ENCODE results near the gene THSD7B.

THSD7B gene

GRCh38 chr2:137173463-137173862 lies 408.1 kb downstream of the THSD7B start:
- Histone ChIP-seq H3K27me3 (ENCODE audit: insufficient read depth, low read length) (no peaks in the 10 kb centered on the region), H3K27ac (ENCODE audit: low read depth, low read length, poor library complexity, severe bottlenecking) (no peak overlapping the region), H3F3A (ENCODE audit: insufficient read depth, low read length) (no peaks in the 10 kb centered on the region), H3K4me2 (ENCODE audit: low read length) (no peak overlapping the region), H3K4me3 (ENCODE audit: low read depth, low read length, poor library complexity, severe bottlenecking) (no peak overlapping the region), H3K9me2 (ENCODE audit: low read depth, low read length) (no peaks in the 10 kb centered on the region), H3K79me2 (ENCODE audit: insufficient read depth, low read length) (no peaks in the 10 kb centered on the region), H2AFZ (ENCODE audit: low read length) (no peak overlapping the region), H3K9ac (ENCODE audit: low read length) (no peak overlapping the region), H4K20me1 (ENCODE audit: insufficient read depth, low read length) (no peaks in the 10 kb centered on the region), H3K4me1 (ENCODE audit: insufficient read depth, low read length, severe bottlenecking) (no peaks in the 10 kb centered on the region), H3K9me3 (ENCODE audit: low read length) (no peaks in the 10 kb centered on the region), H3K36me3 (ENCODE audit: insufficient read depth, low read length) (no peaks in the 10 kb centered on the region)
- TF ChIP-seq, protein P1, sequence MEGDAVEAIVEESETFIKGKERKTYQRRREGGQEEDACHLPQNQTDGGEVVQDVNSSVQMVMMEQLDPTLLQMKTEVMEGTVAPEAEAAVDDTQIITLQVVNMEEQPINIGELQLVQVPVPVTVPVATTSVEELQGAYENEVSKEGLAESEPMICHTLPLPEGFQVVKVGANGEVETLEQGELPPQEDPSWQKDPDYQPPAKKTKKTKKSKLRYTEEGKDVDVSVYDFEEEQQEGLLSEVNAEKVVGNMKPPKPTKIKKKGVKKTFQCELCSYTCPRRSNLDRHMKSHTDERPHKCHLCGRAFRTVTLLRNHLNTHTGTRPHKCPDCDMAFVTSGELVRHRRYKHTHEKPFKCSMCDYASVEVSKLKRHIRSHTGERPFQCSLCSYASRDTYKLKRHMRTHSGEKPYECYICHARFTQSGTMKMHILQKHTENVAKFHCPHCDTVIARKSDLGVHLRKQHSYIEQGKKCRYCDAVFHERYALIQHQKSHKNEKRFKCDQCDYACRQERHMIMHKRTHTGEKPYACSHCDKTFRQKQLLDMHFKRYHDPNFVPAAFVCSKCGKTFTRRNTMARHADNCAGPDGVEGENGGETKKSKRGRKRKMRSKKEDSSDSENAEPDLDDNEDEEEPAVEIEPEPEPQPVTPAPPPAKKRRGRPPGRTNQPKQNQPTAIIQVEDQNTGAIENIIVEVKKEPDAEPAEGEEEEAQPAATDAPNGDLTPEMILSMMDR (IDR thresholded peaks at IDR 0.05; ENCODE audit: low read length) = peak; percentile 33
- no peak for TF ChIP-seq EZH2 (IDR thresholded peaks at IDR 0.05; ENCODE audit: borderline replicate concordance, low read length)

DNA sequence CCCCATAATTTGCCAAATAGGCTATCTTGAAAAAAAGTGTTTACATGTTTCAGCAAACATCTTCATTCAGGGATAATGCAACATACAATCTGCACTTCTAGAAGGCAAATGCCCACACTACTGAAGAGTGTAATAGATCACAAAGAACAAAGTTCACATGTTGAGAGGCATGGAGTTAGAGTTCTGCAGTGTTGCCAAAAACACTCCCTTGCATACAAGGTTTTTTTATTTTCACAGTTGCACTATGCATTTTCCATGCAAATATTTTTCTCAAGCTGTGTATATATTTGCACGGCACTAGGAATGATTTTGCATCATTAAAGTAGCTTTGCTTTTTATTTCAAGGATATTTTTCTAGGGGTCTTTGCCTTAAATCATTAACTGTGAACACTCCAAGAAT lies 409.9 kb downstream of the THSD7B start:
- H4K20me1 ChIP-seq (ENCODE audit: insufficient read depth, low read length) = no peaks in the 10 kb centered on the region
- H3K27me3 ChIP-seq (ENCODE audit: insufficient read depth, low read length) = no peaks in the 10 kb centered on the region
- H3K79me2 ChIP-seq (ENCODE audit: insufficient read depth, low read length) = no peaks in the 10 kb centered on the region
- H3K4me3 ChIP-seq (ENCODE audit: low read depth, low read length, poor library complexity, severe bottlenecking) = no peak overlapping the region
- H3K9me2 ChIP-seq (ENCODE audit: low read depth, low read length) = no peaks in the 10 kb centered on the region
- H3K27ac ChIP-seq (ENCODE audit: low read depth, low read length, poor library complexity, severe bottlenecking) = no peak overlapping the region
- H3K4me2 ChIP-seq (ENCODE audit: low read length) = no peak overlapping the region
- no peaks in the 10 kb centered on the region for H3F3A ChIP-seq (ENCODE audit: insufficient read depth, low read length)
- no peak overlapping the region for H2AFZ ChIP-seq (ENCODE audit: low read length)
- no peaks in the 10 kb centered on the region for H3K4me1 ChIP-seq (ENCODE audit: insufficient read depth, low read length, severe bottlenecking)
- TF ChIP-seq, protein P1 (IDR thresholded peaks at IDR 0.05; ENCODE audit: low read length) = no peak
- TF ChIP-seq EZH2 (IDR thresholded peaks at IDR 0.05; ENCODE audit: borderline replicate concordance, low read length) = no peak
- no peak overlapping the region for H3K9ac ChIP-seq (ENCODE audit: low read length)
- H3K36me3 ChIP-seq (ENCODE audit: insufficient read depth, low read length) = no peaks in the 10 kb centered on the region
- no peaks in the 10 kb centered on the region for H3K9me3 ChIP-seq (ENCODE audit: low read length)

- no peaks in the 10 kb centered on the region for H3K4me1 ChIP-seq (ENCODE audit: insufficient read depth, low read length, severe bottlenecking)
- H3K4me3 ChIP-seq (ENCODE audit: low read depth, low read length, poor library complexity, severe bottlenecking) = no peak overlapping the region
- H3K36me3 ChIP-seq (ENCODE audit: insufficient read depth, low read length) = no peaks in the 10 kb centered on the region
- TF ChIP-seq EZH2 (IDR thresholded peaks at IDR 0.05; ENCODE audit: borderline replicate concordance, low read length) = no peak
- TF ChIP-seq, protein P1 (IDR thresholded peaks at IDR 0.05; ENCODE audit: low read length) = no peak
- H3K9me3 ChIP-seq (ENCODE audit: low read length) = no peaks in the 10 kb centered on the region
- H3K27me3 ChIP-seq (ENCODE audit: insufficient read depth, low read length) = no peaks in the 10 kb centered on the region
- no peaks in the 10 kb centered on the region for H4K20me1 ChIP-seq (ENCODE audit: insufficient read depth, low read length)
- no peaks in the 10 kb centered on the region for H3K9me2 ChIP-seq (ENCODE audit: low read depth, low read length)
- H3K79me2 ChIP-seq (ENCODE audit: insufficient read depth, low read length) = no peaks in the 10 kb centered on the region
- no peak overlapping the region for H2AFZ ChIP-seq (ENCODE audit: low read length)
- H3F3A ChIP-seq (ENCODE audit: insufficient read depth, low read length) = no peaks in the 10 kb centered on the region
- no peak overlapping the region for H3K4me2 ChIP-seq (ENCODE audit: low read length)
- H3K9ac ChIP-seq (ENCODE audit: low read length) = no peak overlapping the region
- H3K27ac ChIP-seq (ENCODE audit: low read depth, low read length, poor library complexity, severe bottlenecking) = no peak overlapping the region
Measured at GRCh38 chr2:137178951-137179377, 413.6 kb downstream of the THSD7B start.
